Ovary (tissue), 9 donors: ENCODE results near the gene SLC41A1. TPM values are rescaled to one million over a fixed set of nuclear protein-coding genes. Genes with fewer than 3 reads are reported as not detected.

ENCODE experiments used
- DNase-seq, 5 donors: peaks; one replicate each; pipeline ENCODE4 v3.0.0-alpha.2; 2019 to 2020
- H3K27ac ChIP-seq, 2 donors: fragments of 200-600 bp; one replicate each; pipeline versions ENCODE4 v1.5.1 to v1.8.0; 2019 to 2022
- H3K27me3 ChIP-seq: fragments of 200-600 bp; one replicate; pipeline ENCODE4 v1.8.0; 2022
- H3K36me3 ChIP-seq: fragments of 200-600 bp; sonication (generic); one replicate; pipeline ENCODE4 v1.5.1; 2019
- H3K4me1 ChIP-seq: one replicate; pipeline ENCODE4 v1.8.1; 2013; ENCODE audit warnings: mild to moderate bottlenecking, moderate library complexity; ENCODE audit not compliant: insufficient read depth
- H3K4me3 ChIP-seq: fragments of 200-600 bp; sonication (generic); one replicate; pipeline ENCODE4 v1.5.1; 2017
- H3K9me3 ChIP-seq, 2 donors: fragments of 200-600 bp in 1 of 2; sonication (generic) in 1 of 2; one replicate each; pipeline versions ENCODE4 v1.5.1 to v1.8.1; 2013 to 2019; ENCODE audit warnings: mild to moderate bottlenecking in 1 of 2, moderate library complexity in 1 of 2
- EP300 ChIP-seq: sonication (generic); formaldehyde crosslinking; IDR thresholded peaks from one replicate; pipeline ENCODE4 v1.6.1; 2017; ENCODE audit warnings: antibody characterized with exemption
- POLR2A ChIP-seq: fragments of 450-650 bp; IDR thresholded peaks from one replicate; pipeline ENCODE4 v1.6.1; 2017; ENCODE audit warnings: antibody characterized with exemption, mild to moderate bottlenecking, moderate library complexity
- WGBS, 3 donors: extraction: QIAGEN DNeasy Blood & Tissue Kit in 1 of 3; methylation state at CpG; one replicate each; pipeline versions ENCODE4 v1.1.5 to v1.1.7; 2013 to 2017; 5-methylcytosine and 5-hydroxymethylcytosine counted together
- intact Hi-C, 4 donors: fragments of 100-400 bp; cut with DNase I; formaldehyde crosslinking; loops; one replicate each; pipeline versions ENCODE4 v1.11.0 to v1.15.1; 2022 to 2023
- polyA plus RNA-seq, 2 donors: library from polyadenylated mRNA; stranded (reverse); fragments of 200-250 nt in 1 of 2; fragments of 350-450 nt in 1 of 2; fragmentation: Illumina TruSeq in 1 of 2; extraction: RNeasy Lipid Tissue Mini Kit (QIAGEN cat#74804) in 1 of 2; gene quantifications; one replicate each; pipeline ENCODE4 v1.2.3, GENCODE V29; 2013 to 2014
- total RNA-seq, 7 donors: library from RNA; depleted of rRNA in 2 of 7; stranded (reverse); fragments of >200 nt in 2 of 7; fragmentation: NEBNext Ultra II Directional in 3 of 7; extraction: Animal tissue kit (Norgen Biotek cat#: 25700) in 3 of 7; gene quantifications; one replicate each; pipeline versions ENCODE4 v1.1.0 to v1.2.4, GENCODE V29; 2016 to 2023
- TF ChIP-seq, protein P1 (sequence below), 3 donors: fragments of 450-650 bp in 2 of 3; fragments of 200-600 bp in 1 of 3; IDR thresholded peaks; one replicate each; pipeline versions ENCODE4 v1.5.1 to v1.8.0; 2016 to 2022; ENCODE audit warnings: antibody characterized with exemption in 3 of 3, mild to moderate bottlenecking in 1 of 3
- donor health status: DM: no; HTN: no; CAD: no; lungs with moderate emphysema.
- donor health status: DM: no; HTN: no; CAD: no.
- donor health status: Bipolar disorder and iron deficiency.
- donor health status: DM: yes; HTN: yes; CAD: no.
- donor health status: DM: no; HTN: no; CAD: no.
- donor health status: DM: yes; HTN: yes; CAD: no.

Gene SLC41A1
- total and polyA plus RNA-seq, 9 donors, result 12.5 to 75.9 (median 33.5) TPM

DNA sequence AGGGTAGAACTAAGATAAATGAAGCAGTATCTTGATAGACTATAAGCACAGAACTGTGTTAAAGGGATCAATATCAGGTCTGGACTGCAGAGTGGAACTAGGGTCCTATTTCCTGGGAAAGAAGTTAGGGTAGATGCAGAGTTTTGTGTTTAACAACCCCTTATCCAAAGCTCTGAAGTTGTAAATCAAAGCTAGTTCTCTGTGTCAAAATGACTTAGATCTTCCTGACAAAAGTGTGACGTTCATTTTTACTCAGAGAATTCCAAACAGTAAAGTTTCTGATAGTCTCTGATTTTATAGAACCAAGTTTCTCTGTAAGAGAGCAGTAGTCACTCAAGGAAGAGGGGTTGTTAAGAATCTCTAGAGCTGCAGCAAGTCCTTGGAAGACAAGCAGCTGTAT lies 71.3 kb downstream of the SLC41A1 start:
- Histone ChIP-seq H3K36me3 (no peaks in the 10 kb centered on the region), H3K4me1 (peaks cover 5% of the 10 kb centered on the region), H3K9me3 (no peaks in the 10 kb centered on the region), H3K4me3 (no peak overlapping the region), H3K27ac (no peak overlapping the region), H3K27me3 (no peaks in the 10 kb centered on the region)
- TF ChIP-seq EP300, result no peak
- TF ChIP-seq, protein P1, sequence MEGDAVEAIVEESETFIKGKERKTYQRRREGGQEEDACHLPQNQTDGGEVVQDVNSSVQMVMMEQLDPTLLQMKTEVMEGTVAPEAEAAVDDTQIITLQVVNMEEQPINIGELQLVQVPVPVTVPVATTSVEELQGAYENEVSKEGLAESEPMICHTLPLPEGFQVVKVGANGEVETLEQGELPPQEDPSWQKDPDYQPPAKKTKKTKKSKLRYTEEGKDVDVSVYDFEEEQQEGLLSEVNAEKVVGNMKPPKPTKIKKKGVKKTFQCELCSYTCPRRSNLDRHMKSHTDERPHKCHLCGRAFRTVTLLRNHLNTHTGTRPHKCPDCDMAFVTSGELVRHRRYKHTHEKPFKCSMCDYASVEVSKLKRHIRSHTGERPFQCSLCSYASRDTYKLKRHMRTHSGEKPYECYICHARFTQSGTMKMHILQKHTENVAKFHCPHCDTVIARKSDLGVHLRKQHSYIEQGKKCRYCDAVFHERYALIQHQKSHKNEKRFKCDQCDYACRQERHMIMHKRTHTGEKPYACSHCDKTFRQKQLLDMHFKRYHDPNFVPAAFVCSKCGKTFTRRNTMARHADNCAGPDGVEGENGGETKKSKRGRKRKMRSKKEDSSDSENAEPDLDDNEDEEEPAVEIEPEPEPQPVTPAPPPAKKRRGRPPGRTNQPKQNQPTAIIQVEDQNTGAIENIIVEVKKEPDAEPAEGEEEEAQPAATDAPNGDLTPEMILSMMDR (IDR thresholded peaks at IDR 0.05), result no peak
- TF ChIP-seq POLR2A, result no peak
- intact Hi-C loops, result no loop called here
- WGBS, 3 donors, result 33 to 53% (median 39%) methylated on average over 1 of the region's 1 CpG
- no peak for DNase-seq

DNA sequence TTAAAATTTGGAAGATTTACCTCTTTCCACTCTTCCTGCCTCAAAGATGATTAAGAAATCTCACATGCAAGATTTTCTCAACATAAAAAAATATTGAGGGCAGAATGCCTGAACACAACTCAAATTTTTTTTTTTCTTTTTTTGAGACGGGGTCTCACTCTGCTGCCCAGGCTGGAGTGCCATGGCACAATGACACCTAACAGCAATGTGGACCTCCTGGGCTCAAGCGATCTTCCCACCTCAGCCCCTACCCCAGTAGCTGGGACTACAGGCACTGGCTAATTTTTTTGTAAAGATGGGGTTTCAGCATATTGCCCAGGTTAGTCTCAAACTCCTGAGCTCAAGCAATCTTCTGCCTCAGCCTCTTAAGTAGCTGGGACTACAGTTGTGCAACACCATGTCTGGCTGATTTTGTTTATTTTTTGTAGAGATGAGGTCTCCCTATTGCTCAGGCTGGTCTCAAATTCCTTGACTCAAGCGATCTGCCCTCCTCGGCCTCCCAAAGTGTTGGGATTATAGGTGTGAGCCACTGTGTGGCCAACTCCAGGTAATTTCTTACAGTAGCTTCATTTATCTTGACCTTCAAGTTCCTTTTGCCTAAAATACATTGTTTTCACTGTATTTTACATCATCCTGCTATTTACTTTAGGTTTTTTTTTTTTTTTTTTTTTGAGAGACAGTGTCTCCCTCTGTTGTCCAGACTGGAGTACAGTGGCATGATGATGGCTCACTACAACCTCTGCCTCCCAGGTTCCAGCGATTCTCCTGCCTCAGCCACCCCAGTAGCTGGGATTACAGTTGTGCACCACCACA lies 73.4 kb downstream of the SLC41A1 start:
- Histone ChIP-seq H3K4me1 (no peaks in the 10 kb centered on the region), H3K4me3 (no peak overlapping the region), H3K36me3 (no peaks in the 10 kb centered on the region), H3K9me3 (no peaks in the 10 kb centered on the region), H3K27me3 (no peaks in the 10 kb centered on the region), H3K27ac (no peak overlapping the region)
- intact Hi-C loops, result no loop called here
- no peak for DNase-seq
- TF ChIP-seq EP300, result no peak
- TF ChIP-seq, protein P1 (IDR thresholded peaks at IDR 0.05), result no peak
- no peak for TF ChIP-seq POLR2A
- 71 to 73% (median 72%) methylated on average over 5 of the region's 5 CpGs for WGBS, 3 donors

Other genes with a start within 250 kb of the SLC41A1 start
- gene ELK4, start 181.2 kb downstream of the SLC41A1 start, total RNA-seq, result 10 to 100 TPM; 16.3 to 69.5 (median 55.1) TPM
- gene ELK4, start 181.2 kb downstream of the SLC41A1 start, polyA plus RNA-seq, result 10 to 100 TPM in 1 of 2 donors, 1 to 10 TPM in 1; 5.8 to 14.0 TPM
- 1 to 10 TPM; 1.5 to 9.5 (median 5.8) TPM for gene SLC45A3, start 132.7 kb downstream of the SLC41A1 start, total RNA-seq
- gene SLC45A3, start 132.7 kb downstream of the SLC41A1 start, polyA plus RNA-seq, result 1 to 10 TPM; 3.4 to 3.5 TPM
- 100 to 1,000 TPM; 104 to 335 (median 244) TPM for gene NUCKS1, start 63.0 kb downstream of the SLC41A1 start, total RNA-seq
- gene NUCKS1, start 63.0 kb downstream of the SLC41A1 start, polyA plus RNA-seq, result 100 to 1,000 TPM in 1 of 2 donors, 10 to 100 TPM in 1; 79.4 to 150 TPM
- 10 to 100 TPM in 4 of 7 donors, 1 to 10 TPM in 3; 7.2 to 16.1 (median 10.1) TPM for gene RAB29, start 37.7 kb downstream of the SLC41A1 start, total RNA-seq
- gene RAB29, start 37.7 kb downstream of the SLC41A1 start, polyA plus RNA-seq, result 10 to 100 TPM in 1 of 2 donors, 1 to 10 TPM in 1; 8.3 to 16.4 TPM
- gene PM20D1, start 36.9 kb upstream of the SLC41A1 start, total RNA-seq, result 1 to 10 TPM in 2 of 7 donors, under 1 TPM in 4, not detected in 1; 0.43 to 1.4 (median 0.74) TPM
- gene PM20D1, start 36.9 kb upstream of the SLC41A1 start, polyA plus RNA-seq, result 1 to 10 TPM in 1 of 2 donors, under 1 TPM in 1; 0.05 to 1.8 TPM
- gene SLC26A9, start 130.3 kb upstream of the SLC41A1 start, total RNA-seq, result 1 to 10 TPM in 1 of 7 donors, under 1 TPM in 4, not detected in 2; 0.07 to 6.7 (median 0.13) TPM
- under 1 TPM in 1 of 2 donors, not detected in 1; 0.08 TPM for gene SLC26A9, start 130.3 kb upstream of the SLC41A1 start, polyA plus RNA-seq
- 1 to 10 TPM in 6 of 7 donors, under 1 TPM in 1; 0.12 to 5.2 (median 3.6) TPM for gene RAB7B, start 190.2 kb upstream of the SLC41A1 start, total RNA-seq
- 10 to 100 TPM in 1 of 2 donors, 1 to 10 TPM in 1; 3.0 to 11.5 TPM for gene RAB7B, start 190.2 kb upstream of the SLC41A1 start, polyA plus RNA-seq
- 1 to 10 TPM in 1 of 7 donors, under 1 TPM in 3, not detected in 3; 0.13 to 1.1 (median 0.70) TPM for gene CTSE, start 210.7 kb upstream of the SLC41A1 start, total RNA-seq
- under 1 TPM in 1 of 2 donors, not detected in 1; 0.88 TPM for gene CTSE, start 210.7 kb upstream of the SLC41A1 start, polyA plus RNA-seq
- 10 to 100 TPM in 1 of 7 donors, 1 to 10 TPM in 3, under 1 TPM in 2, not detected in 1; 0.15 to 13.3 (median 1.8) TPM for gene RHEX, start 240.0 kb upstream of the SLC41A1 start, total RNA-seq
- 1 to 10 TPM in 1 of 2 donors, under 1 TPM in 1; 0.90 to 2.3 TPM for gene RHEX, start 240.0 kb upstream of the SLC41A1 start, polyA plus RNA-seq